OCI-LY3 (cell line): ENCODE measurements around the gene TIMM22.

Source experiments
- H2AFZ ChIP-seq: fragments of 200-600, 300-600 bp; shearing (Covaris generic); 2 replicates; pipeline ENCODE4 v1.6.0; 2014; ENCODE audit warnings: antibody characterized with exemption, low read depth, low read length
- H3K27ac ChIP-seq: fragments of 200-600, 300-600 bp; sonication (generic); 2 replicates; pipeline ENCODE4 v1.5.1; 2014; ENCODE audit warnings: mild to moderate bottlenecking, low read length, moderate library complexity, mixed read lengths
- H3K27me3 ChIP-seq: fragments of 200-600, 300-600 bp; sonication (generic); 2 replicates; pipeline ENCODE4 v1.6.1; 2014; ENCODE audit warnings: low read depth, low read length, mixed read lengths
- H3K36me3 ChIP-seq: fragments of 200-600, 300-600 bp; sonication (generic); replicated peaks from 2 replicates; pipeline ENCODE3; 2014; ENCODE audit warnings: low read depth, low read length, mixed read lengths
- H3K4me1 ChIP-seq: fragments of 300-600, 200-600 bp; sonication (generic); 2 replicates; pipeline ENCODE4 v1.6.1; 2014; ENCODE audit warnings: low read length, mixed read lengths
- H3K4me2 ChIP-seq: fragments of 200-600, 300-600 bp; sonication (generic); 2 replicates; pipeline ENCODE4 v1.6.1; 2014; ENCODE audit warnings: low read length, mixed read lengths
- H3K4me3 ChIP-seq: fragments of 300-600, 200-600 bp; sonication (generic); 2 replicates; pipeline ENCODE4 v1.5.1; 2014; ENCODE audit warnings: antibody characterized with exemption, mild to moderate bottlenecking, low read length, moderate library complexity
- H3K79me2 ChIP-seq: fragments of 300-600, 200-600 bp; shearing (Covaris generic); 2 replicates; pipeline ENCODE4 v1.6.1; 2014; ENCODE audit warnings: mild to moderate bottlenecking, low read length, mixed read lengths
- H3K9ac ChIP-seq: fragments of 300-600, 200-600 bp; shearing (Covaris generic); 2 replicates; pipeline ENCODE4 v1.6.0; 2014; ENCODE audit warnings: mild to moderate bottlenecking, low read length, moderate library complexity
- H3K9me3 ChIP-seq: fragments of 200-600, 300-600 bp; shearing (Covaris generic); 2 replicates; pipeline ENCODE4 v1.6.1; 2014; ENCODE audit warnings: low read length, mixed read lengths; ENCODE audit not compliant: insufficient read depth
- H4K20me1 ChIP-seq: fragments of 200-600, 300-600 bp; sonication (generic); 2 replicates; pipeline ENCODE4 v1.6.1; 2016; ENCODE audit warnings: low read length, mixed read lengths; ENCODE audit not compliant: insufficient read depth
- EZH2phosphoT487 ChIP-seq: fragments of 200-600 bp; shearing (Covaris generic); IDR thresholded peaks from 2 replicates; pipeline ENCODE4 v1.6.1; 2018; ENCODE audit warnings: antibody characterized with exemption, mixed run types, low read depth
- TF ChIP-seq, protein P1 (sequence below): fragments of 200-600, 300-600 bp; sonication (generic); IDR thresholded peaks from 2 replicates; pipeline ENCODE4 v1.5.1; 2014; ENCODE audit warnings: antibody characterized with exemption, low read length, low read depth

TIMM22 gene

DNA sequence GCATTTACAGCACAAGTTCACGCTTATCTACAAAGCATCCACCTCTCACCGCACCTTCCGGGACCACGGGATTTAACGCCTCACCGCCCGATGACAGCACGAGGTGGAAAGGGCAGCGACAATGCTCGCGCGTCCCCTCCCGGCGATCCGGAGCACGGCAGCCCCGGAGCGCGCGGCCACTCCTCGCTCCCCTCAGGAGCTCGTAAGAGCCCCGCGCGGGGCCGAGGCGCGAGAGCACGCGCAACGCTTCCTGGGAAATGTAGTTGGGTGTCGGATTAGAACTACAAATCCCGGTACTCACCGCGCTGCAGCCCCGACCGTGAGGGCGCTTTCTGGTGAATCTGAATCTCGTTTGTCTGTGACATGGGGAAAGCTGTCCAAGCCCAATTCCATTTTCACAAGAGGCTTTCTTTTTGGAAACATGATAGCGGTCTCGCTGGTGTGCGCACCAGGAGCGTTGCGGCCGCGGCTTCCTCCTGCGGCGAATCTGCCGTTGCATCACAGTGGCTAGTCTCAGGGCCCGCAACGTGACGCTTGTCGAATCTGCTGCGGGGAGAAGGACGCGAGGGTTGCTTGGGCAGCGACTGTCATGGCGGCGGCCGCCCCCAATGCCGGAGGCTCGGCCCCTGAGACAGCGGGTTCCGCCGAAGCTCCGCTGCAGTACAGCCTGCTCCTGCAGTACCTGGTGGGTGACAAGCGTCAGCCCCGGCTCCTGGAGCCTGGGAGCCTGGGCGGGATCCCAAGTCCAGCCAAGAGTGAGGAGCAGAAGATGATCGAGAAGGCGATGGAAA, at the start of gene TIMM22:
TIMM22 (plus strand) TSS at position 576 of the 791 bp plus-strand sequence; CDS start at position 590, 14 bp downstream.
- H3K27ac ChIP-seq: peak within 1 kb of the TSS; percentile 71
- no peak for TF ChIP-seq EZH2phosphoT487
- TF ChIP-seq, protein P1, sequence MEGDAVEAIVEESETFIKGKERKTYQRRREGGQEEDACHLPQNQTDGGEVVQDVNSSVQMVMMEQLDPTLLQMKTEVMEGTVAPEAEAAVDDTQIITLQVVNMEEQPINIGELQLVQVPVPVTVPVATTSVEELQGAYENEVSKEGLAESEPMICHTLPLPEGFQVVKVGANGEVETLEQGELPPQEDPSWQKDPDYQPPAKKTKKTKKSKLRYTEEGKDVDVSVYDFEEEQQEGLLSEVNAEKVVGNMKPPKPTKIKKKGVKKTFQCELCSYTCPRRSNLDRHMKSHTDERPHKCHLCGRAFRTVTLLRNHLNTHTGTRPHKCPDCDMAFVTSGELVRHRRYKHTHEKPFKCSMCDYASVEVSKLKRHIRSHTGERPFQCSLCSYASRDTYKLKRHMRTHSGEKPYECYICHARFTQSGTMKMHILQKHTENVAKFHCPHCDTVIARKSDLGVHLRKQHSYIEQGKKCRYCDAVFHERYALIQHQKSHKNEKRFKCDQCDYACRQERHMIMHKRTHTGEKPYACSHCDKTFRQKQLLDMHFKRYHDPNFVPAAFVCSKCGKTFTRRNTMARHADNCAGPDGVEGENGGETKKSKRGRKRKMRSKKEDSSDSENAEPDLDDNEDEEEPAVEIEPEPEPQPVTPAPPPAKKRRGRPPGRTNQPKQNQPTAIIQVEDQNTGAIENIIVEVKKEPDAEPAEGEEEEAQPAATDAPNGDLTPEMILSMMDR: peak; percentile 68
- no peaks in the 10 kb centered on the region for H3K9me3 ChIP-seq
- no peaks in the 10 kb centered on the region for H4K20me1 ChIP-seq
- H3K4me2 ChIP-seq: peak within 1 kb of the TSS; percentile 88
- H3K4me1 ChIP-seq: peaks cover 8% of the 10 kb centered on the region
- peak within 1 kb of the TSS; percentile 99 for H2AFZ ChIP-seq
- H3K9ac ChIP-seq: peak within 1 kb of the TSS; percentile 92
- peaks cover 7% of the 10 kb centered on the region for H3K36me3 ChIP-seq
- no peaks in the 10 kb centered on the region for H3K27me3 ChIP-seq
- H3K79me2 ChIP-seq: peaks cover 18% of the 10 kb centered on the region
- H3K4me3 ChIP-seq: peak within 1 kb of the TSS; percentile 98

DNA sequence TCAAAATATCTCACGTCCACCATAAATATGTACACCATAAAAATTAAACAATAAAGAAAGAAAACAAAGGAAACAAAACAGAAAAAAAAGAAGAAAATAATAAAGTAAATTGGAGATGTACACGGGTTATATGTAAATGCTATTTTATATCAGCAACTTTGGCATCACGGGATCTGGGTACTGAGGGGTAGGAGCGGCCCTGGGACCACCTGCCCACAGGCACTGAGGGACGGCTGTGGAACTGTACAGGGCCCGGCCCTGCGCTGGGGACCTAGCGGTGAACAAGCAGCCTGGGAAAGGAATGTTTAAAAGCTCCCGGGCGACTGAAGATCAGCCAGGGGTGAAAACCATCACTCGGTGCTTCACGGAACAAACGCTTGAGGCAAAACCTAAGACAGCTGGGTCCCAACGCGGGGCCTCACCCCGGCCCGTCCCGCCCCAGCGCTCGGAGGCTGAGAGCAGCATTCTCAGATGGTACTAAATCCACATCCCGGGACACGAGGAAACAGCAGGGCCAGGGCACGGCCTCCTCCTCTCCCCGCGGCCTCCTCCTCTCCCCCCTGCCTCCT, 48.6 kb upstream of the TIMM22 start:
- Histone ChIP-seq H3K27ac (no peak overlapping the region), H3K79me2 (no peaks in the 10 kb centered on the region), H3K36me3 (no peaks in the 10 kb centered on the region), H3K27me3 (no peaks in the 10 kb centered on the region), H3K4me2 (no peak overlapping the region), H3K4me3 (no peak overlapping the region), H3K4me1 (no peaks in the 10 kb centered on the region), H2AFZ (no peak overlapping the region), H3K9ac (no peak overlapping the region), H3K9me3 (no peaks in the 10 kb centered on the region), H4K20me1 (no peaks in the 10 kb centered on the region)
- TF ChIP-seq, protein P1: no peak
- no peak for TF ChIP-seq EZH2phosphoT487

DNA sequence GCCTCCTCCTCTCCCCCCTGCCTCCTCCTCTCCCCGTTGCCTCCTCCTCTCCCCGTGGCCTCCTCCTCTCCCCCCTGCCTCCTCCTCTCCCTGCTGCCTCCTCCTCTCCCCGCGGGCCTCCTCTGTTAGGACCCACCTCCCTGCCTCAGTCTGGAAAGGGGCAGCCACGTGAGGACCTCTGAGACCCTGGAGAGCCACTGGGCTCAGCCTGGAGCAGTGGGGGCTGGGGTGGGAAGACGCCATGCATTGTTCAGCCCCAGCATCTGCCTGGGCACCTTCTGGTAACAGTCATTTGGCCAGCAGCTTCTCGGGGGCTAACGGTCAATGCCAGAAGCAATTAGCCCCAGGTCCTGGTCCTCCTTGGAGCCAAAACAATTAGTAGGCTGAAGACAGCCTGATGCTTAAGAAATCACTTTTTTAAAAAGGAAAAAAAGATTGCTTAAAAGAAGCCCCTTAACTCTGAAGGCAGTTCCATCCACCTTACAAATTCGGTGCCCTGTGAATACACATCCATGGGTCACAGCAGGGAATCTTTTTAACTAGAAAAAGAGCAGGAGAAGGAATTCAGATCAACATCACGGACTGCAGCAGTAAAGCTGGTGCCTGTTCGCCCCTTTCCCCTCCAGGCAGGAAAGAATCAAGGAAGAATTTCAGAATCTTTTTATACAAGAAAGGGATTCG, 47.2 kb upstream of the TIMM22 start:
- no peak overlapping the region for H3K4me2 ChIP-seq
- no peak overlapping the region for H3K27ac ChIP-seq
- no peak overlapping the region for H3K9ac ChIP-seq
- TF ChIP-seq, protein P1: no peak
- TF ChIP-seq EZH2phosphoT487: no peak
- no peaks in the 10 kb centered on the region for H3K9me3 ChIP-seq
- H4K20me1 ChIP-seq: no peaks in the 10 kb centered on the region
- H2AFZ ChIP-seq: no peak overlapping the region
- H3K36me3 ChIP-seq: no peaks in the 10 kb centered on the region
- H3K27me3 ChIP-seq: no peaks in the 10 kb centered on the region
- no peak overlapping the region for H3K4me3 ChIP-seq
- no peaks in the 10 kb centered on the region for H3K4me1 ChIP-seq
- no peaks in the 10 kb centered on the region for H3K79me2 ChIP-seq
